LHCN-M2 (cell line): ENCODE data around the gene RUFY2. TPM values are rescaled to one million over a fixed set of nuclear protein-coding genes. Genes with fewer than 3 reads are reported as not detected.

Experiments
- DNase-seq: peaks from one replicate; pipeline ENCODE4 v3.0.0-alpha.2; 2012; ENCODE audit warnings: low read depth
- polyA plus RNA-seq: library from polyadenylated mRNA; unstranded; fragments of >200 nt; gene quantifications from one replicate; pipeline ENCODE4 v1.2.1, GENCODE V29; 2012; ENCODE audit warnings: missing spikeins
- total RNA-seq: library from RNA; depleted of rRNA; stranded (reverse); fragments of >200 nt; gene quantifications from 2 replicates; pipeline ENCODE4 v1.2.3, GENCODE V29; 2014; rRNA removed

RUFY2 gene
- 14.0 and 19.1 TPM in 2 replicates for total RNA-seq
- polyA plus RNA-seq = 4.6 TPM

- peak; percentile 70 for DNase-seq
Measured at GRCh38 chr10:68406815-68407548, at the start of gene RUFY2. TSS of gene RUFY2 (minus strand) at chr10:68407277. CDS start at chr10:68407189, 88 bp downstream.

DNA sequence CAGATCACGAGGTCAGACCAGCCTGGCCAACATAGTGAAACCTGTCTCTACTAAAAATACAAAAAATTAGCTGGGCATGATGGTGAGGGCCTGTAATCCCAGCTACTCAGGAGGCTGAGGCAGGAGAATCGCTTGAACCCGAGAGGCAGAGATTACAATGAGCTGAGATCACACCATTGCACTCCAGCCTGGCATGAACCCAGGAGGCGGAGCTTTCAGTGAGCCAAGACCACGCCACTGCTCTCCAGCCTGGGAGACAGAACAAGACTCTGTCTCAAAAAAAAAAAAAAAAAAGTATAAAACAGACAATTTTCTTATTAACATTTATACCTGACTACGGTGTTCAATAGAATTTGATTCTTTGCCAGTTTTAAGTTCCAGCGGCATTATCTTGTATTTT is 42.6 kb upstream of the RUFY2 start:
- DNase-seq = peak; percentile 16

DNA sequence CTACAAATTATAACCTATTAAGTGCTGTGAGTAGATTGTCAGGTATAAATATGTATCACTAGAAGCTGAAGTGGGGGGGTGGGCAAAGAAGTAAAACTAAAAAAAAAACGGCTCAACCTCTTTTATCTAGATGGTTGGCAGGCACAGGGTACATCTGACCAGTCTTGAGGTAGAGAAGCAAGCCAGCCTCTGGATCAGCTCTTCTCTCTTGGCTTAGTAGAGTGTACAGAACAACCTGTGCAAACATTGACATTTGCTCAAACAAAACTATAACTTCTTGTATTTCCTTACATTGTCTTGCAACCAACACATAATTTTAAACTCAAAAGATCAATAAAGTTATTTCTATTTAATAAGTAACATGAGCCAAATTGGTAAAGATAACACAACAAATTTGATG is 39.1 kb upstream of the RUFY2 start:
- DNase-seq = no peak

- no peak for DNase-seq
Measured at GRCh38 chr10:68442971-68443370, 35.9 kb upstream of the RUFY2 start.

GRCh38 chr10:68440898-68441297 is 33.8 kb upstream of the RUFY2 start:
- DNase-seq = no peak

DNA sequence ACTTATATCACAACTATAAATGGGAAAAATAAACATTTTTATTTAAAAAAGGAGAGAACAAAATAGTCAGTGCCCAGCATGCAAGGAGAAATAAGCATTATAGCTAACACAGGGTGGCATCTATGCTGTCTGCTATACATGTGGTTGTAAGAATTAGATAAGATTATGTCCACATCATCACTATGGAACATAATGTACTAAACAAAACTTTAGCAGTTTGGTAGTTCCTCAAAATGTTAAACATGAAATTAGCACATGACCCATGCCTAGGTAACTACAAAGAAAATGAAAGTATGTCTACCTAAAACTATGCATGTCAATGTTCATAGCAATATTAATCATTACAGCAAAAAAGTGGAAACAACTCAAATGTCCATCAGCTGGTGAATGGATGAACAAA is 28.7 kb upstream of the RUFY2 start:
- DNase-seq = no peak

GRCh38 chr10:68434657-68435056 is 27.6 kb upstream of the RUFY2 start:
- DNase-seq = peak; percentile 23

GRCh38 chr10:68428396-68429104 is 21.5 kb upstream of the RUFY2 start:
- DNase-seq = no peak

- no peak for DNase-seq
Measured at GRCh38 chr10:68424454-68425014, 17.5 kb upstream of the RUFY2 start.

- DNase-seq = no peak
Measured at GRCh38 chr10:68423522-68423921, 16.4 kb upstream of the RUFY2 start.

DNA sequence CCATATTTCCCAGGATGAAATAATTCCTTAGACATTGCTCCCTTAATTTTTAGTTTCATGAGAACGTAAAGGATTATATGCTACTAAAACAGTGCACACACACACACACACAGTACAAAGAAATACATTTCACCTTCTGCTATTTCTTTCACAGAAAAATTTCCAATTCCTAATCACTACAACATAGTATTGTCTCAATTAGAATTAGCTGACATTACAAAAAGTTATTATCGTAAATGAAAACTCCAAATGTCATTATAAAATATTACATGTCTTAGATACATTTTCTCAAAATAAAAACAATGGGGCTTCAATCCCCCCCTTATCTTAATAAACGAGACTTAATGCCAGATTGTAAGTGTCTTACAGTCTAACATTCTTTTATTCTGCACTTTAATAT is 12.3 kb upstream of the RUFY2 start:
- no peak for DNase-seq

GRCh38 chr10:68408898-68409518 is 1.9 kb upstream of the RUFY2 start:
- no peak for DNase-seq

GRCh38 chr10:68406111-68406814 is 814 bp downstream of the RUFY2 start:
- peak; percentile 86 for DNase-seq

DNA sequence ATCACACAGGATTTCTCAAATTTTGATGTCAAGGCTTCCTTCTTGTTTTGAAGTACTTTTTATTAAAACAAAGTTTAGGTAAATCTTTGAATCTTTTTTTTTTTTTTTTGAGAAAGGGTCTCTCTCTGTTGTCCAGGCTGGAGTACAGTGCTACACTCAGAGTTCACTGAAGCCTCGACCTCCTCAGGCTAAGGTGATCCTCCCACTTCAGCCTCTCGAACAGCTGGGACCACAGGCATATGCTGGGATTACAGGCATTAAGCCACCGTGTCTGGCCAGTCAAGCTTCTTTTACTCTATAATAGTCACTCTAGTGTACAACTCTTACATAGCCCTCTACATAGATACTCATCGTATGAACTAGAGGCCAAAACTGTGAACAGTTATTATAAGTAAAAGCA is 3.4 kb downstream of the RUFY2 start:
- peak; percentile 17 for DNase-seq

GRCh38 chr10:68402276-68402675 is 4.8 kb downstream of the RUFY2 start:
- DNase-seq = no peak

- no peak for DNase-seq
Measured at GRCh38 chr10:68397005-68397404, 10.1 kb downstream of the RUFY2 start.

DNA sequence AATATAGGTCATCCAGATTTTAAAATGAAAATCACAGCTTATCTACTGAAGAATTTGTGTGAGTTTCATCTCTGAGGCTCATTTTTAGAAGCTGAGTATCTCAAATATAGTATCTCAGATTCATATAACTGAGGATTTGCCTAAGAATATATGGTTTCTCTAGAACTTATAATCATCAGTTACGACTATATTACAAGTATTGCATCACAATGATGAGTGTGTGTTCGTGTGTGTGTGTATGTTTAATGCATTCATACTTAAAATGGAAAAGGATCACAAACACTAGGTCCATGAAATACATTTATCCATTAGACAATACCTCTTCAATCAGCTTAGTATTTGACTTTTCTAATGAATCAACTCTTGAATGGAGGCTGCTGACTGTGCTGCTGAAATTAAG is 21.3 kb downstream of the RUFY2 start:
- no peak for DNase-seq

- DNase-seq = no peak
Measured at GRCh38 chr10:68371604-68372003, 35.5 kb downstream of the RUFY2 start.

DNA sequence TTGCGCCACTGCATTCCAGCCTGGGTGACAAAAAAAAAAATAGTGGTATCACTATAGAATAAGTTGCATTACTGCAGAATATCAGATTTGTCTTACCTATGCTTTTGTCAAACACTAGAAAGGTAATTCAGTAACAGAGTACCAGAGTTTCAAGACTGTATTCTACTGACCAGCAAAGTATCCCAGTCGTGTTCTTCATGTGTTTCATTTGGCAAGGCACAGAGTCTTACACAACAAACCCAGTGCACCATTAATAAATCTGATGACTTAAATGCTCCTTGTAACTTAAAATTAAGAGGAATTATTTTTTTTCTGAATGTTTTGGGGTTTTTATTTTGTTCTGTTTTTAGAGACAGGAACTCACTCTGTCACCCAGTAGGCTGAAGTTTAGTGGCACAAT is 40.0 kb downstream of the RUFY2 start:
- DNase-seq = no peak

DNA sequence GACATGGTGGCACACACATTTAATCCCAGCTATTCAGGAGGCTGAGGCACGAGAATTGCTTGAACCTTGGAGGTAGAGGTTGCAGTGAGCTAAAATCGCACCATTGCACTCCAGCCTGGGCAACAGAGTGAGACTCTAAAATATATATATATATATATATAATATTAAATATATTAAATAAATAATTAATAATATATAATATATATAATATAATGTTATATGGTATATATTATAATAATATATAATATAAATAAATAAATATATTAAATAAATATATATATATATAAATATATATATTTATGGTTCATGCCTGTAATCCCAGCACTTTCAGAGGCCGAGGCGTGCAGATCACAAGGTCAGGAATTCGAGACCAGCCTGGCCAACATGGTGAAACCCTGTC is 40.5 kb downstream of the RUFY2 start:
- DNase-seq = no peak

DNA sequence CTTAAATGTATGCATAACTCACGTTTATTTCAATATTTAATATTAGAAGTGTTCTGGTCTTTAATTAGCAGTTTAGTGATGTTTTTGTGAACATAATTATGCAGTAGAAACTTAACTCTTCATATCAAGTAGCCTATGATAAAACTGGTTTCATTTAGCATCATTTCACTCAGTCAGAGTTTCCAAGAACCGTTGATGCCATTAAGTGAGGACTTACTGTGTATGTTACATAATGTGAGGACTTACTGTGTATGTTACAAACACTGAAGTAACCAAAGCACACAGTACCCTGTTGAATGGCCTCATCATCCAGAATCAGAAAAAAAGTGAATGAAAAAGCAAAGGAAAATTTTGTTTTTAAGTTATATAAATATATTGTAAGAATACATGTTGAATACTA is 41.5 kb downstream of the RUFY2 start:
- no peak for DNase-seq
